Fibroblast of skin of scalp (primary cell): Measurements from ENCODE around the gene FHOD3. TPM values are rescaled to one million over a fixed set of nuclear protein-coding genes. Genes with fewer than 3 reads are reported as not detected.

Source experiments
- DNase-seq: peaks from one replicate; pipeline ENCODE4 v3.0.0-alpha.2; 2013
- polyA plus RNA-seq, 2 experiments: library from polyadenylated mRNA; unstranded; fragments of 120-200 nt; gene quantifications; one replicate each; pipeline ENCODE4 v1.2.1, GENCODE V29; 2013; ENCODE audit not compliant: insufficient read length in 2 of 2

The FHOD3 gene
- 3.6 TPM for polyA plus RNA-seq (2013, experiment 1 of 2; ENCODE audit: insufficient read length)
- 5.3 TPM for polyA plus RNA-seq (2013, experiment 2 of 2; ENCODE audit: insufficient read length)

DNA sequence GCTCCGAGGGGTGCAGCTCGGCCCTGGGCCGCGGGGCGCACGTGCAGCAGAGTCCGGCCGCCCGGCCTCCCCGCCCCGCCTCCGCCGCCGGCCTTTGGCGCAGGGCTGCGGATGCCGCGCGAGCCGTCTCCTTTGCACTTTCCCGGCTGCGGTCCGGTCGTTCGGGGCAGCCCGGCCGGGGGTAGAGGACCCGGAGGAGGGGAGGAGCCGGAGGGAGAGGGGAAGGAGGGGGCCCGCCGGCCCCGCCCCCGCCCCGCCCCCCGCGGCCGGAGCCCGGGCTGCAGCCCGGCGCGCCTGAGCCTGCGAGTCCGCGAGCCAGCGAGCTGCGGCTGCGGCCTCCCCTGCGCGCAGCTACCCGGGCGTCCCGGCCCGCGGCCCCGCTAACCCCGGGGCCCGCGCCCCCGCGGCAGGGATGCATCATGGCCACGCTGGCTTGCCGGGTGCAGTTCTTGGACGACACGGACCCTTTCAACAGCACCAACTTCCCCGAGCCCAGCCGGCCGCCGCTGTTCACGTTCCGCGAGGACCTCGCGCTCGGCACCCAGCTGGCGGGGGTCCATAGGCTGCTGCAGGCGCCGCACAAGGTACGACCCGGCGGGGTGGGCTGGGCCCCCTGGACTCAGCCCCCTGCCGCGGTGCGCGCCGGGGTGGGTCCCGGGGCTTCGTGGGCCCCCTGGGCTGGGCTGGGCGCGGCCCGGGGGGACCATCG lies at the start of gene FHOD3:
Gene FHOD3 (plus strand): TSS at position 297 of the 709 bp plus-strand sequence. CDS start 123 bp downstream, at position 420.
- DNase-seq, result peak; percentile 72

DNA sequence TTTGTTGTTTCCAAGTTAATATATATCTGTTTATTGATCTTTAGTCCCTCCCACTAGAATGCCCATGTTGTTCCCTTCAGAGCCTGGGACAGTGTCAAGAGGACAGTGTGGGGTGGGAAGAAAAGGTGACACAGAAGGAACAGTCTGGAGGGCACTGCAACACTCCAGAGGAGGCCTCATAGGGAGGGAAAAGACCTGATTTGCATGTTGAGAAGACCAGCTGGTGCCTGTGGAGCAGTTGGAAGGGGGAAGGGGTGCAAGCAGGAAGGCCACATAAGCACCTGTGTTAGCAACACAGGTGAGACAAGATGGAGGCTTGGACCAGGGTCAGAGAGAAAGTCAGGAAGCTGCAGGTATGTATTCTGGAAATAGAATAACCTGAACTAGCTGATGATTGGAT lies 48.1 kb upstream of the FHOD3 start:
- DNase-seq, result no peak

DNA sequence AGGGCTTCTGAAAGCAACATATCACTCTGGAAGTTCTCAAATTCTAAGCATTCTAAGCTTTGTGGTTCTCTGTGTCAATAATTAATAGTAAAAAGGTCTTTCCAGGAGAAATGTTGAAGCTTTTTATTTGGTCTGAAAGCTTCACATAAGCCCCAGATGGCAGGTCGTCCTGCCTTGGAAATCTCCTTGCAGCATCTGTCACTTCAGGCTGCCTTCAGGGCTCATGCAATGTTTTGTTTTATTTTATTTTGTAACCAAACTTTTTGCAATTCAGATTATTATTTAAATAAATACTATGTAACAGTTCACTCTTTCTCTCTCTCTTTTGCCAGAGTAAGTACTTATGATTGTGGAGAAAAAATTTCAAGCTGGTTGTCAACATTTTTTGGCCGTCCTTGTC lies 46.7 kb upstream of the FHOD3 start:
- no peak for DNase-seq

GRCh38 chr18:36255072-36255698 lies 42.3 kb upstream of the FHOD3 start:
- no peak for DNase-seq

- DNase-seq, result no peak
Observed at GRCh38 chr18:36256094-36256493, 41.4 kb upstream of the FHOD3 start.

- DNase-seq, result no peak
Observed at GRCh38 chr18:36262971-36263370, 34.5 kb upstream of the FHOD3 start.

DNA sequence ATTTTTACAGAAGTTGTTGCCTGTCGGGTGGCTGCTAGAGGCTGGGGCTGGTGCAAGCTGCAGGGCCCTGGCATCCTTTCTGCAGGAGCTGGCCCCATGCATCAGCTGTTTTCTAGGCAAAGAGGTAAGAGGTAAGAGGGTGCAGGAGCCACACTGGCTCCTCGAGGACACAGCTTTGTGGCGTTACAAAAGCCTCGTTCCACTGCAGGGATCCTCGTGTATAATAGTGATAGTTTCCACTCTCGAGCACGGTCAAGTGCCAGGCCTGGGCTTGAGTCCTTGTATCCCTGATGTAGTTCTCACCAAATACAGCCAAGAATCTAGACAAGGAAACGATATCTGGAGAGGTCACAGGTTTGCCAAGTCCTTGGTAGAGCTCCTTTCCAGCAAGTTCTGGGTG lies 33.2 kb upstream of the FHOD3 start:
- DNase-seq, result no peak

DNA sequence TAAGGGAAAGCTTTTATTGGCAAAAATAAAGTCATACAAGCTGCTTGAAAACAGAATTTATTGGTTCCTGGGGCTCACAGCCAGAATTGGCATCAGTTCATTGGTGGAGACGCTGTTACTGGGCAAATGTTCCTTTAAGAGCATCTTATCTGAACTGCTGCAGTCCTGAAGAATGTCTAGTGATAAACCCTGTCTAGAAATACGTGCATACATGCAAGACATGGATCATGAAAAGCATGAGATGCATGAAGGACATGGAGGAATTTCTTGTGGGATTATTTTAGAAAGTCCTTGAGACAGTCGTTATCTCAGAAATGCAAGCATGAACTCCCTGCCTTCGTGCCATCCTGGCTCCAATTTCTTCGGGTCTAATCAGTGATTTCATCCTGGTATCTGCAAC lies 32.5 kb upstream of the FHOD3 start:
- DNase-seq, result no peak

DNA sequence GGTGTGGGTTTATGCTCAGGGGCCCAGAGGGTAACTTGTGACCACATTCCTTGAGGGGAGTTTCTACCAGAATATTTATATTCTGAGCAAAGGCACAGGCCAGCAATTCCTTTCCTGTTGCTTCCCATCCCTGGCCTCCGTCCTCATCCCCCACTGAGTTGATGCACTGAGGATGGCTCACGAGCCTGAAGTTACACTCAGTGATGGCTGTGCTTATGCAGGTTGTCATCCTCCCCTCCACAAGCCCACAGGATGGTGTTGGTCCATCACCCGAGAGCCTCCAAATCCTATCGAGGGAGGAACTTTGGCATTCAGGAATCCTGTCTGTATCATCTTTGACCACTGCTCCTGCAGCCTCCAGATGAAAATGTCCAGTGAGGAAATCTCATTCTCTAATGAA lies 28.4 kb upstream of the FHOD3 start:
- DNase-seq, result no peak

- DNase-seq, result no peak
Observed at GRCh38 chr18:36271153-36271552, 26.4 kb upstream of the FHOD3 start.

GRCh38 chr18:36273347-36273746 lies 24.2 kb upstream of the FHOD3 start:
- DNase-seq, result no peak

- DNase-seq, result no peak
Observed at GRCh38 chr18:36274083-36274715, 23.3 kb upstream of the FHOD3 start.

GRCh38 chr18:36275561-36275960 lies 22.0 kb upstream of the FHOD3 start:
- DNase-seq, result no peak

DNA sequence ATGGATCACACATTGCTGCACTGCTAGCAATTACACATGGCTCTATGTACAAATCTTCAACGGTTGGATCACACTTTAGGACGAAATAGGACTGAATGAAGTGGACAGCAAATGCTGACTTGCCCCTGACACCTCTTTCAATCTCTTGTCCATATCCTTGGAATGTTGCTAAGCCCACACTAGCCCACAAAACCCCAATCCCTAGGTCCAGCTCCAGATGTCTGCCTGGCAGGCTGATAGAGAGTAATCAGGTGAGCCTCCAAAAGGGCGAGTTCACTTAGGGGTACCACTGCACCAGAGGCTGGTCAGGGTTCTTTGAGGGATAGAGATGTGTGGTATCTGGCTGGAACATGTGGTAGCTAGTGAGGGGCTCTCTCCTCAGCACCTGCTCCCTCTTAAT lies 18.5 kb upstream of the FHOD3 start:
- DNase-seq, result no peak

DNA sequence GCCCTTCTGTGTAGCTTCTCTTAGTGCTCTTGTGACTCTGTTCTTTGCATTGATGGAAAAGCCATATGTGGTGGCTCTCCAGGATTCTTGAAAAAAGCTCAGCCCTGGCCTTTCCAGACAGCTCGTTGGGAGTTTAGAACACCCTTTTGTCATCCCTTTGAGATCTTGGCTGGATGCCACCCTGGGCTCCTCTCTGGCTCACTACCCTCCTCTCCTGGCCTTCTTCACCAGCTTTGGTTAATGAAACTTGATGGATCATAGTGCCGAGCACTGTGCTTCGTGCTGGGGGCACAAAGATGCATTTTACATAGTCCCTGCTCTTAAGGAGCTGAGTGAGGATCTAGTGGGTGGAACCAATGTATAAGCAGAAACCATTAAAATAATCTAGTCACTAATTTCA lies 15.6 kb upstream of the FHOD3 start:
- no peak for DNase-seq

- DNase-seq, result no peak
Observed at GRCh38 chr18:36283448-36283847, 14.1 kb upstream of the FHOD3 start.

GRCh38 chr18:36284268-36284667 lies 13.2 kb upstream of the FHOD3 start:
- DNase-seq, result no peak

DNA sequence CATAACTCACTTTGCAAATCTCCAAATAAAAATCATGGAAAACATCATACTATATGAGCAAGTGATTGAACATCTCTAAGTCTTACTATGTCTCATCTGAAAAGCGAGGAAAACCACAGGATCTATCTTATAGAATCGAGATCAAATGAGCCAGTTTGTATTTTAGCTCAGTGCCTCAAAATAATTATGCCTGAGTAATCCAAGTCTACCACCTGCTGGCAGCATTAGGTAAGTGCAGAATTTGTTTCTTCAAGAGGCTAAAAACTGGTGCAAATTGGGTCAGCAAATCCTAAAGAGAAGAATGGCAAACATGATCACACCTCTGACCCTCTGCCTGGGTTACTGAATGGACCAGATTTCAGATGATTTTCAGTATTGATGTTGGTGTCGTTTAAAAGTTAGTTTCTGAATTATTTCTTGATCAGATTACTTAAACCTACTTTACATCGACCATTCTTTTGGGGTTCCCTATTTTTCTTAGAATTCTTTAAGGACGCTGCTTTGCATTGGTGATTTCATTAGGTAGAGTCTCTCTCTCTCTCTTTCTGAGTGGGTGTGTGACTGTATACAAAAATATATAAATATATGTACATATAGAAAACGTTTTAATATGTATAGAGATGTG lies 12.7 kb upstream of the FHOD3 start:
- peak; percentile 68 for DNase-seq

- no peak for DNase-seq
Observed at GRCh38 chr18:36287653-36288052, 9.9 kb upstream of the FHOD3 start.

GRCh38 chr18:36288689-36289088 lies 8.8 kb upstream of the FHOD3 start:
- DNase-seq, result no peak

GRCh38 chr18:36294031-36294430 lies 3.5 kb upstream of the FHOD3 start:
- peak; percentile 56 for DNase-seq

DNA sequence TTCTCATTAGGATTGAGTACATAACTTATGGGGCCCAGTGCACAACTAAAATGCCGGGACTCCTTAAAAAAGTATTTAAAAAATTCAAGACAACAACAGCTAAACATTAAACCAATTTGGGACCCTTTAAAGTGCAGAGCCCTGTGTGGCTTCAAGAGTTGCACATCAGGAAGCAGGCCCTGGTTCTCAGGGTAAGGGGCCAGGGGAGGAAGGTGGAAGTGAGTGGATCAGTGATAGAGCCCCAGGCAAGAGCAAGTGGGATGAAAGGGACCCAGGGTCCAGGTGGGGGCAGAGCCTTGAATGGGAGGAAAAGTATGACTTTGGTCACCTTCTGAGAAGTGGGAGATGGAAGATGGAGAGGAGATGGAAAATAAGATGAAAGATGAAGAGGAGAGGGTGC lies 2.3 kb upstream of the FHOD3 start:
- no peak for DNase-seq

DNA sequence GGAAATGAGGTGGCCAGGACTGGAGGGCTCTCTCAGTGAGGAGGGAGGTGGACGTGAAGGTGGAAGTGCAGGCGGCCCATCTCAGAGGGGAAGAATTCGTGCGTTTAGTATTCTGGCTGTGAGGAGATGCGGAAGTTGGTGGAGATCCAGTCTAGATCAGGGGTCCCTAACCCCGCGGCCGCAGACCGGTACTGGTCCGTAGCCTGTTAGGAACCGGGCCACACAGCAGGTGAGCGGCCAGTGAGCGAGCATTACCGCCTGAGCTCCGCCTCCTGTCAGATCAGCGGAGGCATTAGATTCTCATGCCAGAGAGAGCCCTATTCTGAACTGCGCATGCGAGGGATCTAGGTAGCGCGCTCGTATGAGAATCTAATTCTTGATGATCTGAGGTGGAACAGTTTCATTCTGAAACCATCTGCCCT lies 1.6 kb upstream of the FHOD3 start:
- DNase-seq, result no peak
